ENCODE measurements around the gene FEM1B. TPM values are rescaled to one million over a fixed set of nuclear protein-coding genes. Genes with fewer than 3 reads are reported as not detected.

Gene FEM1B
- total and polyA plus RNA-seq, 2 of the 8 experiments (the other 6 are each of a cell fraction or from before 2014, with no cell fraction given): 36.1 to 83.8 TPM

DNA sequence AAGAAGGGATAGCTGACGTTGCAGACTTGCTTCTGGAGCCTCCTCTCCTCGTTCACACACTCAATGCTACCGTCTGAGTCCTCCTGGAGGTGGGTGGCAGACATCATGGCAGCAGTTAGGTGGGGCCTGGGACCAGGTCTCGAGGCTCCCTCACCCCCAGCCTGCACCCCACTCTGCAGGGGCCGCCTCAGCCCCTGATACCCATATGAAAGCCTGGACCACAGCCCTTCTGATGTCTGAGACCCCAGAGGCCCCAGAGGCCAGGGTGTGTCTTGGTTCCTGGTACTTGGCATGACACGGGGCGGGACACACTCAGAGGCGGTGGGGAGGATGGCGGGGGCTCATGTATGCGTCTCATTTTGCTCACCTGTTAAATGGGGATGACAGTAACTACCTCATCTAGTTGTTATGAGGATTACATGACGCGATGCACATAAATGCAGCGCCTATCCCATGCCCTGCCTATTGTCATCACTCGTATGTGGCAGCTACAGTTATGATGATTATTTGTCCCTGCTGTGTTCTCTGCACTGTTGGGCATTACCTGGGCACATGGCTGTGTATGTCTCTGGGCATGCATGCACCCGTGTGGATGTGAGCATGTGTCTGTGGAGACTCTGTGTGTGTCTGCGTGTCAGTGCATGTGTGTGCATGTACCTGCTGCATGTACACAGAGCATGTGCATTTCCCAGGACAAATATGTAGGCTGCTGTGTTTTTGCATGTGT lies 39.9 kb downstream of the FEM1B start:
- Histone ChIP-seq H3K56ac (replicated peaks; ENCODE audit: insufficient read length, low read depth, low read length) (no peak overlapping the region), H2AFZ (ENCODE audit: low read length) (no peak overlapping the region), H2BK120ac (replicated peaks; ENCODE audit: low read depth, low read length) (no peak overlapping the region), H3K4me3 (ENCODE audit: extremely low read depth in 1 of 4, insufficient read depth in 2 of 4, low read depth in 3 of 4, low read length in 4 of 4) (no peak overlapping the region), H3K4ac (replicated peaks; ENCODE audit: insufficient read length, low read depth, low read length) (no peak overlapping the region), H4K20me1 (replicated peaks in 1 of 2; ENCODE audit: control insufficient read depth in 1 of 2, insufficient read depth in 2 of 2, low read length in 2 of 2) (no peaks in the 10 kb centered on the region), H3K79me1 (ENCODE audit: low read depth, low read length) (no peaks in the 10 kb centered on the region), H3K79me2 (ENCODE audit: control insufficient read depth in 1 of 2, insufficient read depth in 2 of 2, low read length in 2 of 2) (no peaks in the 10 kb centered on the region), H3K4me2 (ENCODE audit: insufficient read depth in 1 of 2, low read depth in 2 of 2, low read length in 2 of 2) (no peak overlapping the region), H3K9me3 (ENCODE audit: insufficient read depth in 2 of 2, low read depth in 1 of 2, low read length in 1 of 2) (no peaks in the 10 kb centered on the region), H2BK5ac (ENCODE audit: low read depth, low read length) (no peak overlapping the region), H2BK20ac (ENCODE audit: low read length) (no peak overlapping the region), H4K91ac (replicated peaks; ENCODE audit: insufficient read length, low read length) (no peak overlapping the region), H4K5ac (ENCODE audit: insufficient read length, low read depth, low read length) (no peak overlapping the region), H3K4me1 (replicated peaks in 1 of 4; ENCODE audit: control insufficient read depth in 3 of 4, insufficient read depth in 4 of 4, low read length in 3 of 4) (peaks cover 0 to 20% (median 15%) of the 10 kb centered on the region in 4 experiments; a peak in 6 of 7 replicates), H2BK15ac (ENCODE audit: low read length) (0 out of 2 replicates have a peak overlapping the region, but pooled peaks have one; percentile 89), H3K18ac (ENCODE audit: extremely low read depth, low read length) (no peak overlapping the region), H2BK12ac (ENCODE audit: low read depth, low read length) (no peak overlapping the region), H3K36me3 (ENCODE audit: control insufficient read depth in 2 of 4, insufficient read depth in 4 of 4, low read length in 3 of 4) (no peaks in the 10 kb centered on the region), H3K14ac (ENCODE audit: insufficient read length) (no peak overlapping the region), H3K23me2 (ENCODE audit: low read depth, low read length) (0 out of 2 replicates have a peak, but pooled peaks cover 2% of the 10 kb centered on the region), H4K8ac (ENCODE audit: extremely low read depth, insufficient read depth, low read length) (no peak overlapping the region), H2AK5ac (ENCODE audit: low read depth, low read length) (no peak overlapping the region), H3K23ac (ENCODE audit: insufficient read length) (no peak overlapping the region), H3K27ac (ENCODE audit: low read depth, low read length) (no peak overlapping the region), H3K9ac (replicated peaks in 1 of 4; ENCODE audit: extremely low read depth in 1 of 4, low read depth in 3 of 4, low read length in 3 of 4) (no peak overlapping the region), H3K27me3 (replicated peaks in 1 of 4; ENCODE audit: control insufficient read depth in 3 of 4, extremely low read depth in 1 of 4, insufficient read depth in 3 of 4, low read length in 3 of 4) (no peaks in the 10 kb centered on the region)
- ChIA-PET CTCF (ENCODE audit: partially characterized antibody) (interaction anchor here (0.6 to 3.5 kb wide), 9 partner anchors 11 to 237 kb away, joined by 3 to 47 read pairs (median 5); no protein-coding TSS in a partner anchor), POLR2A (ENCODE audit: partially characterized antibody) (no interaction called here)
- TF ChIP-seq EGR1 (IDR thresholded peaks at IDR 0.05; ENCODE audit: borderline replicate concordance, low read depth, low read length): no peak
- TF ChIP-seq BACH1 (IDR thresholded peaks at IDR 0.05; ENCODE audit: low read length): no peak
- TF ChIP-seq YY1 (IDR thresholded peaks at IDR 0.05; ENCODE audit: low read depth, low read length): no peak
- TF ChIP-seq MAFK (IDR thresholded peaks at IDR 0.05; ENCODE audit: low read depth, low read length): no peak
- TF ChIP-seq ASH2L (IDR thresholded peaks at IDR 0.05; ENCODE audit: low read length): no peak
- WGBS, 2 experiments (ENCODE audit: extremely low coverage in 1 of 2, insufficient coverage in 1 of 2, insufficient read length in 1 of 2, insufficient replicate concordance in 2 of 2, low coverage in 1 of 2, low lambda C conversion rate in 2 of 2, missing lambda C conversion rate in 1 of 2): 92% methylated on average over 16 of the region's 16 CpGs; no CpG with 5 or more reads in 1 of the 2 experiments
- no peak for FAIRE-seq
- no peak for DNase-seq (ENCODE audit: low read depth in 1 of 2, low spot score in 2 of 2)

All from H1 (cell line).